ENCODE measurements around the gene BEX4. TPM values are rescaled to one million over a fixed set of nuclear protein-coding genes. Genes with fewer than 3 reads are reported as not detected.
A peak's percentile ranks its signal among the peaks of the same experiment; 100 is the strongest.

BEX4 gene
- total and polyA plus RNA-seq, 9 of the 15 experiments (the other 6 are each of a cell fraction or from before 2014, with no cell fraction given), result 74.6 to 399 (median 154) TPM

DNA sequence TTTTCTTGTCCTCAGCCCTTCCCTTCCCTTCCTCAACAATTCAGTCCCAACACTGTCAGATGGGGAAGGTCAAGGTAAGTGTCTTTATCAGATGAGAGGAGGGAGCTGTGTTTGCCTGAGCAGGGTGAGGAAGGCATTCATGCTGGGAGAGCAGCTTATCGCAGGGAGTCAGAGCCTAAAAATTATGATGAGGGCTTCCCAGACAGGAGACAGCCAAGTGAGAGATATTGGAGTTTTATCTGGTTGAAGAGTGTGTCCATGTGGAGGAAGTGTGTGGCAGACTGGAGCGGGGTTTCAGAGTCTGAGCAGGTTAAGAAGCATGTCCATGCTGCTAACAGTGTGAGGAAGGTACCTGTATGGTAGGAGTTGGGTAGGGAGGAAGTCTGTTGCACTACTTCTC is 18.4 kb downstream of the BEX4 start (continued):
- TF ChIP-seq STAT6 (CRISPR knock-in tag; IDR thresholded peaks at IDR 0.05) (no peak), RUNX1 (IDR thresholded peaks at IDR 0.05; ENCODE audit: low read depth) (no peak), CHD4 (IDR thresholded peaks at IDR 0.05; ENCODE audit: insufficient read depth, insufficient replicate concordance, low read depth, low read length, poor library complexity, severe bottlenecking) (no peak), SNIP1 (IDR thresholded peaks at IDR 0.05; ENCODE audit: low read depth) (no peak), FOXM1 (IDR thresholded peaks at IDR 0.05; ENCODE audit: low read depth) (peak; percentile 67; the same call in 1 of the 2 replicates), FOXM1 (CRISPR knock-in tag; IDR thresholded peaks at IDR 0.05; ENCODE audit: low read depth) (no peak), ZNF232 (CRISPR knock-in tag; IDR thresholded peaks at IDR 0.05) (no peak), KLF13 (tag; IDR thresholded peaks at IDR 0.05; ENCODE audit: borderline replicate concordance, low read depth) (no peak), ZNF766 (CRISPR knock-in tag; conservative IDR thresholded peaks at IDR 0.05) (peak; percentile 58; the same call in 1 of the 2 replicates), BCLAF1 (IDR thresholded peaks at IDR 0.05; ENCODE audit: borderline replicate concordance in 1 of 2, control insufficient read depth in 1 of 2, low read depth in 2 of 2, low read length in 1 of 2) (no peak), ZNF23 (CRISPR knock-in tag; IDR thresholded peaks at IDR 0.05) (no peak), HEY1 (CRISPR knock-in tag; IDR thresholded peaks at IDR 0.05; ENCODE audit: borderline replicate concordance) (no peak), CBX5 (IDR thresholded peaks at IDR 0.05; ENCODE audit: borderline replicate concordance, low read depth) (no peak), SMARCE1 (IDR thresholded peaks at IDR 0.05) (peak; percentile 85), SRSF1 (IDR thresholded peaks at IDR 0.05; ENCODE audit: low read depth, low read length) (no peak), TBL1XR1 (IDR thresholded peaks at IDR 0.05; ENCODE audit: low read length in 2 of 2) (peak; percentile 62 to 89; a peak in 3 of 4 replicates), ZEB2 (IDR thresholded peaks at IDR 0.05) (peak; percentile 97)
- TF ChIP-seq, protein P1, sequence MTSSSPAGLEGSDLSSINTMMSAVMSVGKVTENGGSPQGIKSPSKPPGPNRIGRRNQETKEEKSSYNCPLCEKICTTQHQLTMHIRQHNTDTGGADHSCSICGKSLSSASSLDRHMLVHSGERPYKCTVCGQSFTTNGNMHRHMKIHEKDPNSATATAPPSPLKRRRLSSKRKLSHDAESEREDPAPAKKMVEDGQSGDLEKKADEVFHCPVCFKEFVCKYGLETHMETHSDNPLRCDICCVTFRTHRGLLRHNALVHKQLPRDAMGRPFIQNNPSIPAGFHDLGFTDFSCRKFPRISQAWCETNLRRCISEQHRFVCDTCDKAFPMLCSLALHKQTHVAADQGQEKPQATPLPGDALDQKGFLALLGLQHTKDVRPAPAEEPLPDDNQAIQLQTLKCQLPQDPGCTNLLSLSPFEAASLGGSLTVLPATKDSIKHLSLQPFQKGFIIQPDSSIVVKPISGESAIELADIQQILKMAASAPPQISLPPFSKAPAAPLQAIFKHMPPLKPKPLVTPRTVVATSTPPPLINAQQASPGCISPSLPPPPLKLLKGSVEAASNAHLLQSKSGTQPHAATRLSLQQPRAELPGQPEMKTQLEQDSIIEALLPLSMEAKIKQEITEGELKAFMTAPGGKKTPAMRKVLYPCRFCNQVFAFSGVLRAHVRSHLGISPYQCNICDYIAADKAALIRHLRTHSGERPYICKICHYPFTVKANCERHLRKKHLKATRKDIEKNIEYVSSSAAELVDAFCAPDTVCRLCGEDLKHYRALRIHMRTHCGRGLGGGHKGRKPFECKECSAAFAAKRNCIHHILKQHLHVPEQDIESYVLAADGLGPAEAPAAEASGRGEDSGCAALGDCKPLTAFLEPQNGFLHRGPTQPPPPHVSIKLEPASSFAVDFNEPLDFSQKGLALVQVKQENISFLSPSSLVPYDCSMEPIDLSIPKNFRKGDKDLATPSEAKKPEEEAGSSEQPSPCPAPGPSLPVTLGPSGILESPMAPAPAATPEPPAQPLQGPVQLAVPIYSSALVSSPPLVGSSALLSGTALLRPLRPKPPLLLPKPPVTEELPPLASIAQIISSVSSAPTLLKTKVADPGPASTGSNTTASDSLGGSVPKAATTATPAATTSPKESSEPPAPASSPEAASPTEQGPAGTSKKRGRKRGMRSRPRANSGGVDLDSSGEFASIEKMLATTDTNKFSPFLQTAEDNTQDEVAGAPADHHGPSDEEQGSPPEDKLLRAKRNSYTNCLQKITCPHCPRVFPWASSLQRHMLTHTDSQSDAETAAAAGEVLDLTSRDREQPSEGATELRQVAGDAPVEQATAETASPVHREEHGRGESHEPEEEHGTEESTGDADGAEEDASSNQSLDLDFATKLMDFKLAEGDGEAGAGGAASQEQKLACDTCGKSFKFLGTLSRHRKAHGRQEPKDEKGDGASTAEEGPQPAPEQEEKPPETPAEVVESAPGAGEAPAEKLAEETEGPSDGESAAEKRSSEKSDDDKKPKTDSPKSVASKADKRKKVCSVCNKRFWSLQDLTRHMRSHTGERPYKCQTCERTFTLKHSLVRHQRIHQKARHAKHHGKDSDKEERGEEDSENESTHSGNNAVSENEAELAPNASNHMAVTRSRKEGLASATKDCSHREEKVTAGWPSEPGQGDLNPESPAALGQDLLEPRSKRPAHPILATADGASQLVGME (CRISPR knock-in tag; IDR thresholded peaks at IDR 0.05), result no peak

All from K562 (cell line).